Neural cell (in vitro differentiated cells): ENCODE measurements around the gene KYAT1. TPM values are rescaled to one million over a fixed set of nuclear protein-coding genes. Genes with fewer than 3 reads are reported as not detected.
A peak's percentile ranks its signal among the peaks of the same experiment; 100 is the strongest.

Source experiments
- H2AFZ ChIP-seq: fragments of 200-600, 300-800 bp; sonication (generic), shearing (Covaris generic); 2 replicates; pipeline ENCODE4 v1.6.0; 2014; ENCODE audit warnings: low read depth, mild to moderate bottlenecking, antibody characterized with exemption, low read length, moderate library complexity
- H3F3A ChIP-seq: fragments of 200-600 bp; shearing (Covaris generic); 2 replicates; pipeline ENCODE4 v1.6.1; 2016; ENCODE audit warnings: mild to moderate bottlenecking, moderate library complexity, mixed read lengths, antibody characterized with exemption, low read length; ENCODE audit not compliant: insufficient read depth, poor library complexity, severe bottlenecking
- H3K27ac ChIP-seq: fragments of 200-600, 300-800 bp; sonication (generic), shearing (Covaris generic); 2 replicates; pipeline ENCODE4 v1.5.1; 2014; ENCODE audit warnings: mild to moderate bottlenecking, low read length, moderate library complexity
- H3K27me3 ChIP-seq: fragments of 300-800, 200-600 bp; sonication (generic), shearing (Covaris generic); 2 replicates; pipeline ENCODE4 v1.6.0; 2014; ENCODE audit warnings: mild to moderate bottlenecking, low read depth, low read length, moderate library complexity; ENCODE audit not compliant: insufficient read depth
- H3K36me3 ChIP-seq: fragments of 300-800, 200-600 bp; sonication (generic), shearing (Covaris generic); 2 replicates; pipeline ENCODE4 v1.5.1; 2014; ENCODE audit warnings: mild to moderate bottlenecking, antibody characterized with exemption, low read length, moderate library complexity; ENCODE audit not compliant: insufficient read depth
- H3K4me2 ChIP-seq: fragments of 300-800, 200-600 bp; sonication (generic), shearing (Covaris generic); 2 replicates; pipeline ENCODE4 v1.6.0; 2014; ENCODE audit warnings: mild to moderate bottlenecking, low read length
- H3K4me3 ChIP-seq: fragments of 300-800, 200-600 bp; sonication (generic), shearing (Covaris generic); 2 replicates; pipeline ENCODE4 v1.5.1; 2014; ENCODE audit warnings: mild to moderate bottlenecking, low read length, moderate library complexity
- H3K79me2 ChIP-seq: fragments of 200-600 bp; shearing (Covaris generic); replicated peaks from 2 replicates; pipeline ENCODE4 v1.6.0; 2014; ENCODE audit warnings: mild to moderate bottlenecking, low read length, moderate library complexity; ENCODE audit not compliant: insufficient read depth
- H3K9ac ChIP-seq: fragments of 300-800, 200-600 bp; sonication (generic), shearing (Covaris generic); 2 replicates; pipeline ENCODE4 v1.6.1; 2016; ENCODE audit warnings: mild to moderate bottlenecking, low read length, mixed read lengths
- H3K9me2 ChIP-seq: fragments of 200-600 bp; shearing (Covaris generic); 2 replicates; pipeline ENCODE4 v1.6.1; 2016; ENCODE audit warnings: mild to moderate bottlenecking, low read length, mixed read lengths; ENCODE audit not compliant: insufficient read depth
- H3K9me3 ChIP-seq: fragments of 200-600, 300-800 bp; sonication (generic), shearing (Covaris generic); 2 replicates; pipeline ENCODE4 v1.6.1; 2016; ENCODE audit warnings: mild to moderate bottlenecking, mixed run types, low read length, moderate library complexity, mixed read lengths
- H4K20me1 ChIP-seq: fragments of 200-600 bp; shearing (Covaris generic); 2 replicates; pipeline ENCODE4 v1.6.1; 2016; ENCODE audit warnings: mild to moderate bottlenecking, mixed run types; ENCODE audit not compliant: insufficient read depth
- CTCF ChIP-seq: fragments of 450-650 bp; IDR thresholded peaks from 2 replicates; pipeline ENCODE4 v1.5.1; 2014; ENCODE audit warnings: antibody characterized with exemption, mild to moderate bottlenecking, moderate library complexity; ENCODE audit not compliant: poor library complexity, severe bottlenecking
- EP300 ChIP-seq: fragments of 450-650 bp; conservative IDR thresholded peaks from 2 replicates; pipeline ENCODE4 v1.6.1; 2014; ENCODE audit warnings: antibody characterized with exemption, mild to moderate bottlenecking, moderate library complexity; ENCODE audit not compliant: poor library complexity, severe bottlenecking
- EZH2 ChIP-seq: fragments of 200-600, 300-800 bp; shearing (Covaris generic), sonication (generic); IDR thresholded peaks from 2 replicates; pipeline ENCODE4 v1.6.1; 2014; ENCODE audit warnings: antibody characterized with exemption, low read length, borderline replicate concordance, mild to moderate bottlenecking; ENCODE audit not compliant: insufficient read depth, poor library complexity, severe bottlenecking
- MXI1 ChIP-seq: fragments of 450-650 bp; conservative IDR thresholded peaks from 2 replicates; pipeline ENCODE4 v1.6.1; 2014; ENCODE audit warnings: antibody characterized with exemption, mild to moderate bottlenecking; ENCODE audit not compliant: poor library complexity, severe bottlenecking
- POLR2AphosphoS5 ChIP-seq: IDR thresholded peaks from 2 replicates; pipeline ENCODE4 v1.6.1; 2012
- RAD21 ChIP-seq: fragments of 450-650 bp; conservative IDR thresholded peaks from 2 replicates; pipeline ENCODE4 v1.6.1; 2014; ENCODE audit warnings: antibody characterized with exemption, mild to moderate bottlenecking, moderate library complexity
- REST ChIP-seq: IDR thresholded peaks from 2 replicates; pipeline ENCODE4 v1.6.1; 2012; ENCODE audit warnings: borderline replicate concordance
- SMC3 ChIP-seq: fragments of 450-650 bp; conservative IDR thresholded peaks from 2 replicates; pipeline ENCODE4 v1.6.1; 2014; ENCODE audit warnings: antibody characterized with exemption, mild to moderate bottlenecking, moderate library complexity; ENCODE audit not compliant: poor library complexity
- TAF1 ChIP-seq: IDR thresholded peaks from 2 replicates; pipeline ENCODE4 v1.6.1; 2012; ENCODE audit warnings: low read depth
- polyA plus RNA-seq: library from polyadenylated mRNA; depleted of rRNA; stranded (reverse); fragments of >200 nt; gene quantifications from 2 replicates; pipeline ENCODE4 v1.2.3, GENCODE V29; 2014

KYAT1 gene
- polyA plus RNA-seq, 1 donor from 2014 or later: 22.6 TPM

GRCh38 chr9:128787659-128788058 lies 94.1 kb downstream of the KYAT1 start:
- Histone ChIP-seq H3K79me2 (peaks cover 13% of the 10 kb centered on the region), H2AFZ (peak overlapping the region; percentile 29), H4K20me1 (no peaks in the 10 kb centered on the region), H3K27ac (peak overlapping the region; percentile 47), H3K9me2 (no peaks in the 10 kb centered on the region), H3K27me3 (no peaks in the 10 kb centered on the region), H3K4me3 (peak overlapping the region; percentile 85), H3K4me2 (peak overlapping the region; percentile 95), H3F3A (no peaks in the 10 kb centered on the region), H3K9ac (peak overlapping the region; percentile 79), H3K36me3 (no peaks in the 10 kb centered on the region), H3K9me3 (no peaks in the 10 kb centered on the region)
- TF ChIP-seq EZH2 (no peak), EP300 (no peak), MXI1 (no peak), SMC3 (no peak), TAF1 (no peak)

GRCh38 chr9:128786681-128787601 lies 94.8 kb downstream of the KYAT1 start, which contains the start of gene TBC1D13:
TSS of gene TBC1D13 (plus strand) at chr9:128787253. CDS start at chr9:128787354, 101 bp downstream.
- Histone ChIP-seq H4K20me1 (no peaks in the 10 kb centered on the region), H3F3A (no peaks in the 10 kb centered on the region), H3K27me3 (no peaks in the 10 kb centered on the region), H3K4me3 (peak within 1 kb of the TSS; percentile 85), H3K27ac (peak within 1 kb of the TSS; percentile 47), H3K9me3 (no peaks in the 10 kb centered on the region), H2AFZ (peak within 1 kb of the TSS; percentile 57), H3K36me3 (no peaks in the 10 kb centered on the region), H3K9ac (peak within 1 kb of the TSS; percentile 79), H3K79me2 (peaks cover 13% of the 10 kb centered on the region), H3K9me2 (no peaks in the 10 kb centered on the region), H3K4me2 (peak within 1 kb of the TSS; percentile 95)
- peak; percentile 43 for TF ChIP-seq REST
- peak; percentile 87 for TF ChIP-seq MXI1
- TF ChIP-seq SMC3: peak; percentile 59
- TF ChIP-seq POLR2AphosphoS5: peak; percentile 85
- peak; percentile 80 for TF ChIP-seq TAF1
- no peak for TF ChIP-seq CTCF
- peak; percentile 61 for TF ChIP-seq EP300
- peak; percentile 52 for TF ChIP-seq RAD21
- TF ChIP-seq EZH2: no peak
